GM19438 (cell line): ENCODE measurements around the gene TSPAN14.
"Not testable (repeated sequence)": the region's sequence is repeated elsewhere in the genome, so short reads cannot be mapped to it uniquely, and the experiment has no call there.

Experiments used
- ATAC-seq: cut with Tn5 transposase; IDR thresholded peaks from one replicate; pipeline ENCODE4 v1.9.1; 2021; ENCODE audit warnings: low read depth; ENCODE audit not compliant: unreplicated experiment

TSPAN14 gene, protein sequence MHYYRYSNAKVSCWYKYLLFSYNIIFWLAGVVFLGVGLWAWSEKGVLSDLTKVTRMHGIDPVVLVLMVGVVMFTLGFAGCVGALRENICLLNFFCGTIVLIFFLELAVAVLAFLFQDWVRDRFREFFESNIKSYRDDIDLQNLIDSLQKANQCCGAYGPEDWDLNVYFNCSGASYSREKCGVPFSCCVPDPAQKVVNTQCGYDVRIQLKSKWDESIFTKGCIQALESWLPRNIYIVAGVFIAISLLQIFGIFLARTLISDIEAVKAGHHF

DNA sequence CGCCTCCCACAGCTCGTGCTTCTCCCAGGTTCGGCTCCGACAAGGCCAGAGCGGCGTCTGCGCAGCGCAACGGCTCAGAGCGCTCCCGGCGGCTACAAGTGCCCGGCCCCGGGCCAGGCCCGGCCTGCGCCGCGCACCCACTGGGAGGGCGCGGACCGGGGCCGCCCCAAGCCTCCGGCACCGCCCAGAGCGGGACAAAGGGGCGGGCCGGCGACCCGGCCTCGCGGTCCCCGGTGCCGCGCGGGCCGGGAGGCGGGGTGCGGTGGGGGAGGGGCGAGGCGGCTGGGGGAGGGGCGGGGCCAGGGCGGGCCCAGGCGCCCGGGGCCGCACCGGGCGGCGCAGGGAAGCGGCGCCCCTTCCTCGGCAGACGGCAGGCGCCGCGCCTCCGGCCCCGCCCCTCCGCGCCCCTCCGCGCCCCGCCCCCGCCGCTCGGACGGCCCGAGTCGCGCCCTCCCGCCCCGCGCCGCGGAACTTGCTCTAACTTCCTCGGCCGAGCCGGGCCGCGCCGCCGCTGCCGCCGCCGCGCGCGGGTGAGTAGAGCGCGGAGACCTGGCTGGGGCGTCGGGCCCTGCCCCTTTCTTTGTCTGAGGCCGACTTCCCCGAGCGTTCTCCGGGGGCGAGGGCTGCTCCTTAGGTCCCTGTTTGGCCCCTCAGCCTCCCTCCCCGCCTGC, at the start of gene TSPAN14:
Gene TSPAN14 (plus strand): TSS at position 469 of the 671 bp plus-strand sequence. CDS start 34,924 bp downstream, outside the sequence.
- peak; percentile 53 for ATAC-seq

DNA sequence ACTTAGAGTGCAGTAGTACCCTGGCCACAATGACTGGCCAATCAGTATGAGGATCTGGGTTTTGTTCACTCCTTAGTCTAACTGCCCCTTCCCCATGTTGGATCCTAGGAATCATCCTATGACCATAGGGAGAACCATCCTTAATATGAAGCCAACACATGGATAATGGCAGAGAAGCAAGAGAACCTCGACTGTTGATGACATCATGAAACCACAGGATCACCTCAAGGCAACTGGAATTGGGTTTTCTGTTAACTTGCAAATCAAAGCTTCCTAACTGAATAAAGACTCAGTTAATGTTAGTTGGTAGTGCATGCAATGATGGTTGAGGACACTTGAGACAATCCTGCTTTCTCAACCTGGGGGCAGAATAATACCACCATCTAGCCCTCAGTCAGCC, 49.1 kb upstream of the TSPAN14 start:
- ATAC-seq = no peak

- ATAC-seq = no peak
These were observed 48.5 kb upstream of the TSPAN14 start for GRCh38 chr10:80405626-80406025.

DNA sequence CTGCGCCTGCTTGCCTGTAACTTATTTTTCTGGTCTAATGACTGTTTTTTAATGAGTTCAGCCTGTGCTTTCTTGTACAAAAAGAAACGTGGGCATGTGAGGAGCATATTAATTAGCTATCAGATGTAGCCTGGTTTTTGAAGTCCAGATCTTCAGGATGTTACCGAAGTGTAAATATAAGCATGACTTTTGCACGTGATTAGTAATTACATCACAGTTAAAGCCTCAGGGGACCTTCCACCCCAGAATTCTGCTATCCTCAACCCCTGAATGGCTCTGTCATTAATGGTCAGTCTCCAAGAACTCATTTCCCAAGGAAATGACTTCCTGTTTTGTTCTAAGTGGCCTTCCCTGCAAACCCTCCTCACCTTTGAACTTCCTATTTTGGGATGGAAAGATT, 47.9 kb upstream of the TSPAN14 start:
- no peak for ATAC-seq

GRCh38 chr10:80407812-80408241, 46.3 kb upstream of the TSPAN14 start:
- peak; percentile 31 for ATAC-seq

- peak; percentile 97 for ATAC-seq
These were observed 45.6 kb upstream of the TSPAN14 start, which contains the start of gene PRXL2A for GRCh38 chr10:80408242-80409101. TSS of gene PRXL2A (plus strand) at chr10:80408551. CDS start at chr10:80420468, 11,917 bp downstream.

- ATAC-seq = no peak
These were observed 45.0 kb upstream of the TSPAN14 start for GRCh38 chr10:80409121-80409520.

- no peak for ATAC-seq
These were observed 44.0 kb upstream of the TSPAN14 start for GRCh38 chr10:80410122-80410521.

DNA sequence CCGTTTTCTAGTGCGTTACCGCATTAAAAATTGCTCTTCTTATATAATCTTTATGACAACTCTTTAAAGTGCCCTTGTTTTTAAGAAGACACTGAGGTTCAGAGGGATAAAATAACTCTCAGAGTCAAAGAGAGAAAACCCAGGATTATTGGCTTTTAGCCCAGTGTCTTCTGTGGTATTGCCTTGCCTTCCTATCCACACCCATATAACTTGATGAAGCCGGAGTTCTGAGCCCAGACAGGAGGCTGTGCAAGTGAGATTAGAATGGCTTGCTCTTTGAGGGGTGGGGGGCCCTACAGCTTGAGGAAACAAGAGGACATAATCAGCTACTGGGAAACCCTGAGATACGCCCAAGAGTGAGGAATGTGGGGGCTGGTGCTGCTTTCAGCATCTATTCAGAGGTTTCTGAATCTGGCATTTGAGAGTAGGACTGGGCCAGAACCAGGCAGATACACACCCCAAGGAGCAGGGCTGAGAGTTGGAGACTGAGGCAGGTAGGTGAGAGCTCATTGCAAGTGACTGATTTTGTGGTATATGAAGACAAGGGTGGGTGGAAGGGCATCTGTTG, 43.4 kb upstream of the TSPAN14 start:
- ATAC-seq = no peak

GRCh38 chr10:80411267-80411668, 42.8 kb upstream of the TSPAN14 start:
- ATAC-seq = no peak

DNA sequence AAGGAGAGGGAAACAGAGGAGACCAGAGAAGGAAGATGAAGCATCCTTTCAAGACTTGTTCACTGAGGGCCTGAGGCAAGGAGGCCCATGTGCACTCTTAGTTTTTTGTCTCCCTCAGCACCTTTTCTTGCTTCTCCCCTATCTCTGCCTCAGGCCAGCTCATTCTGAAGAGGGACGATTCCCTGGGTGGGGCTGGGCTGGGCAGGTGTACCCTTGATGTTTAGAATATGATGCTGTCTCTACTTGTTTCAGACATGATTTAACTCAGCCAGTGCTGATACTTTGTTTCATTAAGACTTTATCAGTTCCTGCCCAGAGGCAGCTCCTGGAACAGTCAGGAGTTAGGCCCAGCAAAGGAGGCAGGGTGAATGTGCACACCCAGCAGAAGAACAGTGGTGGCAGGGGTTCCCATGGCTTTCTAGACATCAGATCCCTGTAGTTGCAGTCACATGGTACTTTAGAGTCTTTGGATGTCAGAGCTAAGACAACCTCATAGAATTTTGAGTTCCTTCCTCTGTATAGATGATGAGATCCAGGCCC, 42.4 kb upstream of the TSPAN14 start:
- no peak for ATAC-seq

GRCh38 chr10:80412486-80412885, 41.6 kb upstream of the TSPAN14 start:
- ATAC-seq = no peak

DNA sequence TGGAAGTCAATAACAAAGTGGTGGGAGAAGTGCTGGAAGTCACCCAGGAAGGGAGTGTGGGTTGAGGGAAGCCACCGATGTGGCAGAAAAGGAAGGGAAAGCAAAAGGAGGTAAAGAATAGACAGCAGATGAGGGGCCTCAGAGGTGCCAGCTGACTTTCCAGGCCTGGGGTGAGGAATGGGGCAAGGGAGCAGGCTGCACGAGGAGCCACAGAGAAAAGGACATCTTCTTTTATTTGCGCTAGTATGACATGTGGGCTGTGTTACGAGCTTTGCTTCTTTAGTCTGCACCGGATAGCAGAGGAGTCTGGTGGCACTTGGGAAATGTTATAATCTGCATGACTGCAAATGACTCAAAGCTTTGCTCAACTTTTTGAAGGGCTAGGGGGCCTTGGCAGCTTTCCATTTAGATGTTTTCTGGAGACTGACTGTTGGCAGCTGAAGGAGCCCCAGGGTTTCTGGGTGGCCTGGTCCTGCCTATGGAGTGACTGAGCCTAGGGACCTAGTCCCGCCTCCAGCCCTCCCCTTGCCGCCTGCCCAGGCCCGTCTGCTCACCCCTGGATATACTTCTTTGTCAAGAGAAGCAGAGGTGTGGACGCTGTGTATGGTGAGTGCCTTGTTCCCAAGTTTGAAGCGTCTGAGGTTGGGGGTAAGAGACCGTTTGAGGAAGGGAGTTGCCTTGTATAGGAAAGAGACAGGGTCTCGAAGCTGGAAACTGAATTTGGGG, 40.7 kb upstream of the TSPAN14 start:
- no peak for ATAC-seq

DNA sequence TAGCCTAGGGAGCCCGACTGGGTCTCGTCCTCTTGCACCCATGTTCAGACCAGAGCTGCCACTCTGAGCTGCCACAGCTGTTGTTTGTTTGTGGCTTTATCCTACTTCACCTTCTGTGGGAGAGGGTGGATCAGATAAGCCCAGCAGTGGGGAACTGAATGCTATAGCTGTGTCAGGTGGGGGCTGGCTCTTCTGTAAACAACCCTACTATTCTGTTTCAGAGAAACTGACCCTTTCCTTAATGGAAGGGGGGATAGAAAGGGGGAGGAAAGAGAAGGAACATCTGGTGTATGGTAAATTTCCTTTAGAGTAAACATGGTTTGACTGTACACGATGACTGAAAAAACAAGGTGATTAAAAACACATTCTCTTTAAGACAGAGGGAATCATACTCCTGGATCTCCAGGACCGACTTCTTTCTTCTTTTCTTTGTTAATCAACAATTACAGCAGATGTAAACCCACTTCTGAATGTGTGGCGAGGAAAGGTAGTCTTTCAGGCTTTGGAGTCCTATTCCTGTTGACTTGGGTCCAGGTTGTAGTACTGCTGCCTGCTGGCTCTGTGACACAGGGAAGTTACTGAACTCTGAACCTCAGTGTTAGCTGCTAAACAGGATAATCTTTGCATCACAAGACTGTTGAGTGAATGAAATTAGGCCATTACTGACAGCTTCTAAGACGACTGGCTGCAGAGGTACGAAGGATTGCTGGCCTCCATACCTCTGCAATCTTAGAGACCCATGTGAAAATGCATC, 39.8 kb upstream of the TSPAN14 start:
- no peak for ATAC-seq

DNA sequence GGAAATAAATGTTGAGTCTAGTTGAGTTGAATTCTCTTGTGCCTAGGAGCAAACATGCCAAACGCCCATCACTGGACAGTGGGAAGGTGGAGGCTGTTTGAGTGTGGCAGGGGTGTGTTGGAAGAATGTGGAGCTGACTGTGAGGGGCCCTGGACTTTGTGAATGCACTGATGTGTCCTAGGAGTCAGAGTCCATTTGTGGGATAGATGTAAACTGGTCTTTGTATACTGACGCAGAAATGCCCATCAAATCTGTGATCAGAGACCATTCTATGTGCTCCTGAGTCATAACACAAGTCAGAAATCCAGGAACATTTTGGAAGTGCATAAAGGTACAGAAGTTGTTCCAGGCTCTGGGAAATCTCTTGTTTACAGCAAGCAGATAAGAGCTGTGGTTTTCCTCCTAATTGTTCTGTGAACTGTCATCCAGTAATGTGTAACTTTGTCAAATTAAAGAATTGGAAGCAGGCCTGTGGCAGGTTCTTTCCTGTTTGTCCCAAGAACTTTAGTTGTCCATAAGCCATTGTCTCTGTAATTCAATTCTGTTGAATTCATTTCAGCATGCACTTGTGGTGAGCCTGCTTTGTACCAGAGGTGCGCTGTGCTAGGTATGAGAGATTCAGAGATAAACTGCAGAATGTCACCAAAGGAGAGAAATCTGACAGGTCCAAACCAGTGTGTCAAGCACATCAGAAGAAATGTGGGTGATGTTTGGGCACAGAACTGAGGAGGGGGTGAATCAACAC, 38.2 kb upstream of the TSPAN14 start:
- ATAC-seq = no peak

DNA sequence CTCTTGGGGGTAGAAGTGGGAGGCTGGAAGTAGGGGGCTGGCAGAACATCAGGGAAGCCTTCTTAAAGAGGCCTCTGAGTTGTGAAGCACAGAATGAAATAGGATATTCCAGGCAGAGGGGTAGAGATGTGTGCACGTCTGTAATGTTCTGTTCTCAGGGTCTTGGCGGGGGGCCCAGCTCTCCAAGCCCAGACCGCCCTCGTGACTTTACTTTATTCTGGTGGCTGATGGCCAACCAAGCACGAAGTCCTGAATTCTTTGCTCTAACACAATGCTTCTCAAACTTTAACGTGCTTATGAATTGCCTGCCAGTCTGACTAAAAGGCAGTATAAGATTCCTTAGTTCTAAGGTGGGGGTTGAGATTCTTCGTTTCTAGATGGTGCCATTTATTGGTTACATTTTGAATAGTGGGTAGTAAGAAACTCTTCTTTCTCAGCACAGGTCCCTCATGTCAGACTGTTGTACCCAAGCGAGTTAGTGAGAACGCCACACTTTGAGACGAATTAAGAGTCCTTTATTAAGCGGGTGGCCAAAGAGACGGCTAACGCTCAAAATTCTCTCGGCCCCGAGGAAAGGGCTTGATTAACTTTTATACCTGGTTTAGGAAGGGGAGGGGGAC, 37.5 kb upstream of the TSPAN14 start:
- ATAC-seq = no peak

DNA sequence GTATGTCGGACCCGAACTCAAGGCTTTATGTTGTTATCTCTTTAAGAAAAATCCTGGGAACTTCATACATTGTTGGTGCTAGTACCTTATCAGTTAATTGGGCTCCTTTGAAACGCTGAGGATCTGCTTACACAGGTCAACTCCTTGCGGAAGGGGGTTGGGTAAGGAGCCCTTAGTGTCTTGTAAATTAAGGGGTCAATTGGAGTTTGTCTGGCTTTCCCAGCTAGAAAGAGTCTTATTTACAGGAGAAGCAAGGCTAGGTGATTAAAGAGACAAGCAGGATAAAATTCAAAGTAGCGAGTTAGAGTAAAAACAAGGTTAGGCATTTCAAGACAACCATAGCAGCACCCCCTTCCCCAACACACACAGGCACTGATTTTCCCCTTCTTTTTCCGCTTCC, 36.9 kb upstream of the TSPAN14 start:
- ATAC-seq = not testable (repeated sequence)
